Lung (tissue), 12 donors: Measurements from ENCODE around the gene TMEM40. TPM values are rescaled to one million over a fixed set of nuclear protein-coding genes. Genes with fewer than 3 reads are reported as not detected.

Source experiments
- ATAC-seq: fragments of 200-7000 bp; cut with Tn5 transposase; one replicate; pipeline ENCODE4 v1.9.1; 2020; ENCODE audit warnings: moderate number of reproducible peaks; ENCODE audit not compliant: insufficient read depth, low FRiP score
- DNase-seq, 3 donors: peaks; one replicate each; pipeline ENCODE4 v3.0.0-alpha.2; 2013 to 2017
- H3K27ac ChIP-seq, 2 donors: one replicate each; pipeline ENCODE4 v1.5.1; 2013; ENCODE audit warnings: mild to moderate bottlenecking in 2 of 2, moderate library complexity in 2 of 2, control low read depth in 1 of 2, inconsistent platforms in 1 of 2, low read depth in 1 of 2, low read length in 1 of 2
- H3K27me3 ChIP-seq, 3 donors: one replicate each; pipeline ENCODE4 v1.5.1; 2013; ENCODE audit warnings: low read length in 2 of 3; ENCODE audit not compliant: control insufficient read depth in 3 of 3, insufficient read depth in 3 of 3
- H3K36me3 ChIP-seq, 4 donors: one replicate each; pipeline ENCODE4 v1.5.1; 2013; ENCODE audit warnings: low read length in 4 of 4, mild to moderate bottlenecking in 1 of 4, moderate library complexity in 1 of 4; ENCODE audit not compliant: control insufficient read depth in 4 of 4, insufficient read depth in 4 of 4
- H3K4me1 ChIP-seq, 5 donors: one replicate each; pipeline ENCODE4 v1.5.1; 2013; ENCODE audit warnings: low read length in 5 of 5, mild to moderate bottlenecking in 2 of 5, moderate library complexity in 1 of 5; ENCODE audit not compliant: control insufficient read depth in 5 of 5, insufficient read depth in 5 of 5
- H3K4me3 ChIP-seq: one replicate; pipeline ENCODE4 v1.5.1; 2013; ENCODE audit warnings: mild to moderate bottlenecking, control low read depth, moderate library complexity
- H3K9ac ChIP-seq, 2 donors: one replicate each; pipeline ENCODE4 v1.5.1; 2013; ENCODE audit warnings: low read length in 2 of 2, control low read depth in 1 of 2; ENCODE audit not compliant: insufficient read depth in 1 of 2
- H3K9me3 ChIP-seq, 4 donors: one replicate each; pipeline ENCODE4 v1.5.1; 2013; ENCODE audit warnings: low read length in 3 of 4, mild to moderate bottlenecking in 1 of 4, moderate library complexity in 1 of 4; ENCODE audit not compliant: control insufficient read depth in 4 of 4, insufficient read depth in 3 of 4
- WGBS, 2 donors: extraction: QIAGEN DNeasy Blood & Tissue Kit; methylation state at CpG; one replicate each; pipeline ENCODE4 v1.1.7; 2013; 5-methylcytosine and 5-hydroxymethylcytosine counted together
- polyA plus RNA-seq, 2 donors: library from polyadenylated mRNA; stranded (reverse); fragments of 200-250 nt; gene quantifications; one replicate each; pipeline ENCODE4 v1.2.1, GENCODE V29; 2013
- total RNA-seq, 2 donors: library from RNA; depleted of rRNA in 1 of 2; stranded (reverse); fragments of >200 nt in 1 of 2; gene quantifications; one replicate each; pipeline ENCODE4 v1.2.1, GENCODE V29; 2014 to 2021
- TF ChIP-seq, protein P1 (sequence below): IDR thresholded peaks from 2 replicates; pipeline ENCODE4 v1.5.1; 2012; ENCODE audit warnings: mild to moderate bottlenecking; ENCODE audit errors: control extremely low read depth, extremely low read depth
- donor health status: control.
- donor health status: control.
- donor health status: Bipolar disorder and iron deficiency.
- donor health status: healthy.
- donor health status: DM: yes; HTN: yes; CAD: no.

TMEM40 gene
- total and polyA plus RNA-seq, 4 donors, result 2.0 to 6.0 (median 4.0) TPM

DNA sequence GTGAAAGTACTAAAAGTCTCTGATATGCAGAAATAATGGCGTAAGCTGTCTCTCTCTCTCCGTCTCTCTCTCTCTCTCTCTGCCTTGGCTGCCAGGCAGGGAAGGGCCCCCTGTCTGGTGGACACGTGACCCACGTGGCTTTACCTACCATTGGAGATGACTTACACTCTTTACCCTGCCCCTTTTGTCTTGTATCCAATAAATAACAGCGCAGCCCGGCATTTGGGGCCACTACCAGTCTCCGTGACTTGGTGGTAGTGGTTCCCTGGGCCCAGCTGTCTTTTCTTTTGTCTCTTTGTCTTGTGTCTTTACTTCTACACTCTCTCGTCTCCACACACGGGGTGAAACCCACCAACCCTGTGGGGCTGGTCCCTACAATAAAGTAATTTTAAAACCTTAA is 12.2 kb upstream of the TMEM40 start:
- no peak overlapping the region for H3K4me3 ChIP-seq
- ATAC-seq, result no peak
- no peaks in the 10 kb centered on the region for H3K9me3 ChIP-seq
- peaks cover 0 to 2% (median 0%) of the 10 kb centered on the region in 5 donors for H3K4me1 ChIP-seq
- DNase-seq, result no peak
- H3K36me3 ChIP-seq, result no peaks in the 10 kb centered on the region
- no peaks in the 10 kb centered on the region for H3K27me3 ChIP-seq
- H3K27ac ChIP-seq, result no peak overlapping the region
- H3K9ac ChIP-seq, result no peak overlapping the region
- WGBS, 2 donors, result 91 to 95% methylated on average over 9 of the region's 9 CpGs
- TF ChIP-seq, protein P1, sequence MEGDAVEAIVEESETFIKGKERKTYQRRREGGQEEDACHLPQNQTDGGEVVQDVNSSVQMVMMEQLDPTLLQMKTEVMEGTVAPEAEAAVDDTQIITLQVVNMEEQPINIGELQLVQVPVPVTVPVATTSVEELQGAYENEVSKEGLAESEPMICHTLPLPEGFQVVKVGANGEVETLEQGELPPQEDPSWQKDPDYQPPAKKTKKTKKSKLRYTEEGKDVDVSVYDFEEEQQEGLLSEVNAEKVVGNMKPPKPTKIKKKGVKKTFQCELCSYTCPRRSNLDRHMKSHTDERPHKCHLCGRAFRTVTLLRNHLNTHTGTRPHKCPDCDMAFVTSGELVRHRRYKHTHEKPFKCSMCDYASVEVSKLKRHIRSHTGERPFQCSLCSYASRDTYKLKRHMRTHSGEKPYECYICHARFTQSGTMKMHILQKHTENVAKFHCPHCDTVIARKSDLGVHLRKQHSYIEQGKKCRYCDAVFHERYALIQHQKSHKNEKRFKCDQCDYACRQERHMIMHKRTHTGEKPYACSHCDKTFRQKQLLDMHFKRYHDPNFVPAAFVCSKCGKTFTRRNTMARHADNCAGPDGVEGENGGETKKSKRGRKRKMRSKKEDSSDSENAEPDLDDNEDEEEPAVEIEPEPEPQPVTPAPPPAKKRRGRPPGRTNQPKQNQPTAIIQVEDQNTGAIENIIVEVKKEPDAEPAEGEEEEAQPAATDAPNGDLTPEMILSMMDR, result no peak

DNA sequence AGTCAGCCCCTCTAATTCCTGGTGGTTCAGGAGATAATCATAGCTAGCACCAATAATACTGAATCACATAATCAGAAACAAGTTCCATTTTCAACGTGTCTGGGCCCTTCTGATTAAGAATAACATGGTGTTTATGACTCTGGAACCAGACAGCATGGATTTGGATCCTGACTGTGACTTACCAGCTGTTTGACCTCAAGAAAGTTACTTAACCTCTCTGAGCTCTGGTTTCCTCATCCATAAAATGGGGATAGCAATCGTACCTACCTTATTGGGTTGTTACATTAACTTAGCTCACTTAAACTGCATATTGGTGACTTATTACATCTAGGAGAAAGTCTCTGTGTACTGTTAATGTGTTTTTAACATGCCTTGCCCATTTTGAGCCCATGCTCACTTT is 10.7 kb upstream of the TMEM40 start:
- 81 to 92% methylated on average over 2 of the region's 2 CpGs for WGBS, 2 donors
- Histone ChIP-seq H3K36me3 (no peaks in the 10 kb centered on the region), H3K4me3 (no peak overlapping the region), H3K9me3 (no peaks in the 10 kb centered on the region), H3K27ac (no peak overlapping the region), H3K27me3 (no peaks in the 10 kb centered on the region), H3K9ac (no peak overlapping the region), H3K4me1 (peaks cover 0 to 2% (median 0%) of the 10 kb centered on the region in 5 donors)
- no peak for ATAC-seq
- DNase-seq, result no peak
- TF ChIP-seq, protein P1, result no peak

DNA sequence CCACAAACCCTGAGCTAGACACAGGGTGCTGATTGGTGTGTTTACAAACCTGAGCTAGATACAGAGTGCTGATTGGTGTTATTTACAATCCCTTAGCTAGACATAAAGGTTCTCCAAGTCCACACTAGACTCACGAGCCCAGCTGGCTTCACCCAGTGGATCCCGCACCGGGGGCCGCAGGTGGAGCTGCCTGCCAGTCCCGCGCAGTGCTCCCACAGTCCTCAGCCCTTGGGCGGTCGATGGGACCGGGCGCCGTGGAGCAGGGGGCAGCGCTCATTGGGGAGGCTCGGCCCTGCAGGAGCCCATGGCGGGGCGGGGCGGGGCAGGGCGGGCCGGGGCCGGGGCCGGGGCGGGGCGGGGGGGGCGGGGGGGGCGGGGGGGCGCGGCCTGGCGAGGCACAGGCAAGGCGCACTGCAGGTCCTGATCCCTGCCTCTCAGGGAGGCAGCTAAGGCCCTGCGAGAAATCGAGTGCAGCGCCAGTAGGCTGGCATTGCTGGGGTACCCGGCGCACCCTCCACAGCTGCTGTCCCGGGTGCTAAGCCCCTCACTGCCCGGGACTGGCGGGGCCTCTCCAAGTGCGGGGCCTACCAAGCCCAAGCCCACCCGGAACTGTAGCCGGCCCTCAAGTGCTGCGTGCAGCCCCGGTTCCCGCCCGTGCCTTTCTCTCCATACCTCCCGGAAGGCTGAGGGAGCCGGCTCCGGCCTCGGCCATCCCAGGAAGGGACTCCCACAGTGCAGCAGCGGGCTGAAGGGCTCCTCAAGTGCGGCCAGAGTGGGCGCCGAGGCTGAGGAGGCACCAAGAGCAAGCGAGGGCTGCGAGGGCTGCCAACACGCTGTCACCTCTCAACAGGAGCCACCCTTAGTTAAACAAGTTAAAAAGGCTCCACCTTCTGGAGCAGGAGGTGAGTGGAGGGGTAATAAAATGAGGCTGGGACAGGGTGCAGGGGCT is 9.8 kb upstream of the TMEM40 start:
- no peaks in the 10 kb centered on the region for H3K27me3 ChIP-seq
- H3K9me3 ChIP-seq, result no peaks in the 10 kb centered on the region
- no peak overlapping the region for H3K27ac ChIP-seq
- 73 to 89% methylated on average over 38 to 54 of the region's 54 CpGs for WGBS, 2 donors
- H3K9ac ChIP-seq, result no peak overlapping the region
- no peak overlapping the region for H3K4me3 ChIP-seq
- no peaks in the 10 kb centered on the region for H3K36me3 ChIP-seq
- peaks cover 0 to 2% (median 0%) of the 10 kb centered on the region in 5 donors for H3K4me1 ChIP-seq
- no peak for ATAC-seq
- TF ChIP-seq, protein P1, result no peak
- DNase-seq, result peak in 1 of 3 donors; percentile 37
